Upper lobe of left lung (tissue), 6 donors: ENCODE measurements around the gene TBC1D23. TPM values are rescaled to one million over a fixed set of nuclear protein-coding genes. Genes with fewer than 3 reads are reported as not detected.

ENCODE experiments used
- ATAC-seq, 2 donors: fragments of 200-7000 bp; cut with Tn5 transposase; one replicate each; pipeline ENCODE4 v1.9.1; 2022; ENCODE audit warnings: mild to moderate bottlenecking in 2 of 2, moderate library complexity in 2 of 2; ENCODE audit not compliant: low FRiP score in 2 of 2
- DNase-seq, 2 donors: peaks; one replicate each; pipeline ENCODE4 v3.0.0-alpha.2; 2019 to 2020
- H3K27ac ChIP-seq, 4 donors: fragments of 200-600 bp; sonication (generic); one replicate each; pipeline ENCODE4 v1.5.1; 2016 to 2019
- H3K27me3 ChIP-seq, 4 donors: fragments of 200-600 bp; sonication (generic); one replicate each; pipeline ENCODE4 v1.5.1; 2017 to 2019
- H3K36me3 ChIP-seq, 4 donors: fragments of 200-600 bp; sonication (generic); one replicate each; pipeline ENCODE4 v1.5.1; 2016 to 2019
- H3K4me1 ChIP-seq, 4 donors: fragments of 200-600 bp; sonication (generic); one replicate each; pipeline ENCODE4 v1.5.1; 2018 to 2019
- H3K4me3 ChIP-seq, 4 donors: fragments of 200-600 bp; sonication (generic); one replicate each; pipeline ENCODE4 v1.5.1; 2017 to 2019; ENCODE audit warnings: mild to moderate bottlenecking in 2 of 4, moderate library complexity in 1 of 4
- H3K9me3 ChIP-seq, 4 donors: fragments of 200-600 bp; sonication (generic); one replicate each; pipeline ENCODE4 v1.5.1; 2018 to 2019
- EP300 ChIP-seq, 4 donors: sonication (generic); formaldehyde crosslinking; IDR thresholded peaks; one replicate each; pipeline ENCODE4 v1.5.1; 2017; ENCODE audit warnings: antibody characterized with exemption in 4 of 4, control low read depth in 2 of 4
- POLR2A ChIP-seq, 4 donors: fragments of 450-650 bp; IDR thresholded peaks; one replicate each; pipeline ENCODE4 v1.5.1; 2016 to 2017; ENCODE audit warnings: antibody characterized with exemption in 4 of 4, mild to moderate bottlenecking in 2 of 4
- POLR2AphosphoS5 ChIP-seq, 2 donors: sonication (generic); formaldehyde crosslinking; IDR thresholded peaks; one replicate each; pipeline ENCODE4 v1.5.1; 2017; ENCODE audit warnings: antibody characterized with exemption in 2 of 2
- WGBS, 2 donors: methylation state at CpG; one replicate each; pipeline ENCODE4 v1.1.5; 2017 to 2018; 5-methylcytosine and 5-hydroxymethylcytosine counted together
- total RNA-seq, 6 donors: library from RNA; depleted of rRNA in 4 of 6; stranded (reverse); fragments of >200 nt in 4 of 6; gene quantifications; one replicate each; pipeline versions ENCODE4 v1.1.0 to v1.2.1, GENCODE V29; 2016 to 2021
- TF ChIP-seq, protein P1 (sequence below), 6 experiments: fragments of 450-650 bp in 4 of 6; fragments of 200-600 bp in 2 of 6; sonication (generic) in 2 of 6; IDR thresholded peaks; one replicate each; pipeline ENCODE4 v1.5.1; 2016 to 2019; ENCODE audit warnings: antibody characterized with exemption in 6 of 6
- donor health status: DM: no; HTN: no; CAD: no; lungs with moderate emphysema.
- donor health status: DM: no; HTN: yes; CAD: no; lungs with severe emphysema.

The TBC1D23 gene
- total RNA-seq, 6 donors from 2014 or later = 13.4 to 42.7 (median 32.0) TPM

- ATAC-seq = no peak
- WGBS, 2 donors = 85 to 93% methylated on average over 1 of the region's 1 CpG
- no peaks in the 10 kb centered on the region for H3K36me3 ChIP-seq
- no peak overlapping the region for H3K27ac ChIP-seq
- H3K4me1 ChIP-seq = peaks cover 24 to 51% (median 33%) of the 10 kb centered on the region in 4 donors
- H3K27me3 ChIP-seq = no peaks in the 10 kb centered on the region
- no peak for DNase-seq
- no peak overlapping the region for H3K4me3 ChIP-seq
- no peaks in the 10 kb centered on the region for H3K9me3 ChIP-seq
- TF ChIP-seq POLR2AphosphoS5 (IDR thresholded peaks at IDR 0.05) = no peak
- TF ChIP-seq, protein P1, sequence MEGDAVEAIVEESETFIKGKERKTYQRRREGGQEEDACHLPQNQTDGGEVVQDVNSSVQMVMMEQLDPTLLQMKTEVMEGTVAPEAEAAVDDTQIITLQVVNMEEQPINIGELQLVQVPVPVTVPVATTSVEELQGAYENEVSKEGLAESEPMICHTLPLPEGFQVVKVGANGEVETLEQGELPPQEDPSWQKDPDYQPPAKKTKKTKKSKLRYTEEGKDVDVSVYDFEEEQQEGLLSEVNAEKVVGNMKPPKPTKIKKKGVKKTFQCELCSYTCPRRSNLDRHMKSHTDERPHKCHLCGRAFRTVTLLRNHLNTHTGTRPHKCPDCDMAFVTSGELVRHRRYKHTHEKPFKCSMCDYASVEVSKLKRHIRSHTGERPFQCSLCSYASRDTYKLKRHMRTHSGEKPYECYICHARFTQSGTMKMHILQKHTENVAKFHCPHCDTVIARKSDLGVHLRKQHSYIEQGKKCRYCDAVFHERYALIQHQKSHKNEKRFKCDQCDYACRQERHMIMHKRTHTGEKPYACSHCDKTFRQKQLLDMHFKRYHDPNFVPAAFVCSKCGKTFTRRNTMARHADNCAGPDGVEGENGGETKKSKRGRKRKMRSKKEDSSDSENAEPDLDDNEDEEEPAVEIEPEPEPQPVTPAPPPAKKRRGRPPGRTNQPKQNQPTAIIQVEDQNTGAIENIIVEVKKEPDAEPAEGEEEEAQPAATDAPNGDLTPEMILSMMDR (IDR thresholded peaks at IDR 0.05) = no peak
- TF ChIP-seq POLR2A (IDR thresholded peaks at IDR 0.05) = no peak
Measured at GRCh38 chr3:100266531-100266930, 5.7 kb downstream of the TBC1D23 start.

DNA sequence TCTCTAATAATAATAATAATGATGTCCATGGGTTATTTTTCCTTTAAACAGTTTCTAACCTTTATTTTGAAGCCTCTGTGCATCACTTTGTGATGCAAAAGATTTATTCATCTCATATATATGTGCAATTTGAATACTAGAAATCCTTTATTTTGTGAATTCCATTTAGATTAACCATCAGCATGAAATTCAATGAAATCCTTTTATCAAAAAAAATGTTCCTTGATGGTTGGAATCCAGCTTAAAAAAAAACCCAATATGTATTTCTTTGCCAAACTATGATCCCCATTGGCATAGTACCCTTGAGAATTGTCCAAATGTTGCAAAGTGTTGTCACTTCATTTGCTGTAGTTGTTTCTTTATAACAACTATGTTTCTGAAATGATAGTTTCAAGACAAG, 7.4 kb downstream of the TBC1D23 start:
- H3K36me3 ChIP-seq = no peaks in the 10 kb centered on the region
- H3K27me3 ChIP-seq = no peaks in the 10 kb centered on the region
- H3K4me1 ChIP-seq = peaks cover 16 to 35% (median 22%) of the 10 kb centered on the region in 4 donors
- no peak overlapping the region for H3K27ac ChIP-seq
- H3K9me3 ChIP-seq = no peaks in the 10 kb centered on the region
- no peak for DNase-seq
- H3K4me3 ChIP-seq = no peak overlapping the region
- no peak for ATAC-seq
- no peak for TF ChIP-seq EP300 (IDR thresholded peaks at IDR 0.05)
- no peak for TF ChIP-seq POLR2A (IDR thresholded peaks at IDR 0.05)
- TF ChIP-seq, protein P1 (IDR thresholded peaks at IDR 0.05) = no peak
- no peak for TF ChIP-seq POLR2AphosphoS5 (IDR thresholded peaks at IDR 0.05)

DNA sequence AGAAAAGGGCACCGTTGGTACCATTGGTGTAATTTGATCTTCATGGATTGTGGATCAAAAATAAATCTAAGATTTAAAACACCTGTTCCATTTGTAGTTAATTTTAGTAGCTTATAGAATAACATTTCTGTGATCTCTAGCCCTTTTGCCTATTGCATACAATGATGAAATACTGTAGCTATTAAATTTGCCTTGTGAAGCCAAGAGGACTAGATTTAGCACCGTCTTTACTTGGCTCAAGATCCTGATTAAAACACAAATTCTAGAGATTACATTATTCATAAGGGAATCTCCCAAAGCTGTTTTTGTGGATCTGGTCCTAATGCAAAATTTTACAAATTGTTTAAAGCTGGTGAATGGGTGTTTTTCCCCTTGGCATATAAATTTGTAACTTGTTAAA, 8.2 kb downstream of the TBC1D23 start:
- Histone ChIP-seq H3K27ac (no peak overlapping the region), H3K4me3 (no peak overlapping the region), H3K36me3 (no peaks in the 10 kb centered on the region), H3K4me1 (peaks cover 7 to 27% (median 17%) of the 10 kb centered on the region in 4 donors), H3K9me3 (no peaks in the 10 kb centered on the region), H3K27me3 (no peaks in the 10 kb centered on the region)
- ATAC-seq (no peak), DNase-seq (no peak)
- WGBS, 2 donors = 56 to 60% methylated on average over 2 of the region's 2 CpGs
- TF ChIP-seq EP300 (IDR thresholded peaks at IDR 0.05) (no peak), POLR2A (IDR thresholded peaks at IDR 0.05) (no peak), POLR2AphosphoS5 (IDR thresholded peaks at IDR 0.05) (no peak)
- TF ChIP-seq, protein P1 (IDR thresholded peaks at IDR 0.05) = no peak

DNA sequence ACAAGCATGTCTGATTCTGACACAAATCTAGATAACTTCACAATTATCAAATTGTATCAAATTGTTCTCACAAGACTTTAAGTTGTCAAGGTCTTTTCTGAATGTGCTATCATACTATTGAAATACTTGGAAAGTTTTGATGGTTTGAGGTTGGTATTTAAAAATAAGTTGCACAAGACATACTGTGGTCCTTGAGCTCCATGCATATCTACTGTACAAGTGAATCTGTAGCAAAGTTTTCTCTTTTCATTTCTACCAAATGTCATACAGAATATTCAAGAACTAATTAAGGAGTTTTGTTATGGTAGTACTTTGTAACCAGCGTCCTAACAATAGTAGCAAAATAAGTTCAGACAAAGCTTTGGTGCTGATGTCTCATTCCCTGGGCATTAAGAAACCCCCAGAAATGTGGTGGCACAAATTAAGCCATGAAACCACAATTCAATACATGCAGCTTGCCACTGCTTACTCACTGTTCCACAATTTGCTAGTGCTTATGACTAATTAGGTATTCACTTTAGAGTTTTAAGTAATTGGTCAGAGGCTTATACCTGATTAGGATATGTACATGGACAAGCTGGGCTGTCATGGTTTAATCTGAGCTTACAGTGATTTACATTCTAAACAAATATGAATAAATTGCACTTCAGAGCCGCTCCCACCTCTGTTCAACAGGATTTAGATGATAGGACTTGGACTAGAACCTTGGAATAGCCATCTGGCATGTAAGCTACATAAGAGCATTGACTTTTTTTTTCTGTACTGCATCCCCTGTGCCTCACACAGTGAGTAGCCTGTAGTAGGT, 8.8 kb downstream of the TBC1D23 start:
- 84 to 85% methylated on average over 2 of the region's 2 CpGs for WGBS, 2 donors
- no peaks in the 10 kb centered on the region for H3K36me3 ChIP-seq
- no peak for ATAC-seq
- peaks cover 4 to 21% (median 15%) of the 10 kb centered on the region in 4 donors for H3K4me1 ChIP-seq
- H3K27me3 ChIP-seq = no peaks in the 10 kb centered on the region
- H3K27ac ChIP-seq = no peak overlapping the region
- H3K9me3 ChIP-seq = no peaks in the 10 kb centered on the region
- TF ChIP-seq, protein P1 (IDR thresholded peaks at IDR 0.05) = no peak
- no peak for TF ChIP-seq POLR2AphosphoS5 (IDR thresholded peaks at IDR 0.05)
- TF ChIP-seq EP300 (IDR thresholded peaks at IDR 0.05) = no peak
- no peak for TF ChIP-seq POLR2A (IDR thresholded peaks at IDR 0.05)
- H3K4me3 ChIP-seq = no peak overlapping the region
- no peak for DNase-seq

- DNase-seq = no peak
- no peaks in the 10 kb centered on the region for H3K27me3 ChIP-seq
- no peak for ATAC-seq
- H3K9me3 ChIP-seq = no peaks in the 10 kb centered on the region
- no peaks in the 10 kb centered on the region for H3K36me3 ChIP-seq
- no peak overlapping the region for H3K27ac ChIP-seq
- H3K4me3 ChIP-seq = no peak overlapping the region
- TF ChIP-seq POLR2AphosphoS5 (IDR thresholded peaks at IDR 0.05) (no peak), POLR2A (IDR thresholded peaks at IDR 0.05) (no peak), EP300 (IDR thresholded peaks at IDR 0.05) (no peak)
- TF ChIP-seq, protein P1 (IDR thresholded peaks at IDR 0.05) = no peak
- peaks cover under 1 to 15% (median 10%) of the 10 kb centered on the region in 4 donors for H3K4me1 ChIP-seq
- 88 to 92% methylated on average over 2 of the region's 2 CpGs for WGBS, 2 donors
Measured at GRCh38 chr3:100270215-100270583, 9.4 kb downstream of the TBC1D23 start.
